ENCODE measurements around the gene ACTN1.

DNA sequence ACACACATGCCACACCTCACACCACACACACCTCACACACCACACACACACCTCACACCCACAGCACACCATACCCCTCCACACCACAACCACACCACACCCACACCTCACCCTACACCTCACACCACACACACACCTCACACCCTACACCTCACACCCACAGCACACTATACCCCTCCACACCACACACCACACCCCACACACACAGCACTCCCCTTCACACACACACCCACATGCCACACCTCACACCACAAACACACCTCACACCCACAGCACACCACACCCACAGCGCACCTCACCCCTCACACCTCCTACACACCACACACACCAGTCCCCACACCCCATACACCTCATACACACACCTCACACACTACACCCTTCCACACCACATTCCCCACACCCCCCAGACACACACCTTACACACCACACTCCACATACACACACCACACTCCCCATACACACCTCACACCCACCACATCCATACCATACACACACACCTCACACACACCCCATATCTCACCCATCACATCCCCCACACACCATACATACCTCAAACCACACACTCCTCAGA lies 80.0 kb downstream of the ACTN1 start:
- TF ChIP-seq, protein P1, sequence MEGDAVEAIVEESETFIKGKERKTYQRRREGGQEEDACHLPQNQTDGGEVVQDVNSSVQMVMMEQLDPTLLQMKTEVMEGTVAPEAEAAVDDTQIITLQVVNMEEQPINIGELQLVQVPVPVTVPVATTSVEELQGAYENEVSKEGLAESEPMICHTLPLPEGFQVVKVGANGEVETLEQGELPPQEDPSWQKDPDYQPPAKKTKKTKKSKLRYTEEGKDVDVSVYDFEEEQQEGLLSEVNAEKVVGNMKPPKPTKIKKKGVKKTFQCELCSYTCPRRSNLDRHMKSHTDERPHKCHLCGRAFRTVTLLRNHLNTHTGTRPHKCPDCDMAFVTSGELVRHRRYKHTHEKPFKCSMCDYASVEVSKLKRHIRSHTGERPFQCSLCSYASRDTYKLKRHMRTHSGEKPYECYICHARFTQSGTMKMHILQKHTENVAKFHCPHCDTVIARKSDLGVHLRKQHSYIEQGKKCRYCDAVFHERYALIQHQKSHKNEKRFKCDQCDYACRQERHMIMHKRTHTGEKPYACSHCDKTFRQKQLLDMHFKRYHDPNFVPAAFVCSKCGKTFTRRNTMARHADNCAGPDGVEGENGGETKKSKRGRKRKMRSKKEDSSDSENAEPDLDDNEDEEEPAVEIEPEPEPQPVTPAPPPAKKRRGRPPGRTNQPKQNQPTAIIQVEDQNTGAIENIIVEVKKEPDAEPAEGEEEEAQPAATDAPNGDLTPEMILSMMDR (IDR thresholded peaks at IDR 0.05): no peak
- no peak for TF ChIP-seq POLR2A (IDR thresholded peaks at IDR 0.05)
